ENCODE results near the gene APBB1IP.

The APBB1IP gene

DNA sequence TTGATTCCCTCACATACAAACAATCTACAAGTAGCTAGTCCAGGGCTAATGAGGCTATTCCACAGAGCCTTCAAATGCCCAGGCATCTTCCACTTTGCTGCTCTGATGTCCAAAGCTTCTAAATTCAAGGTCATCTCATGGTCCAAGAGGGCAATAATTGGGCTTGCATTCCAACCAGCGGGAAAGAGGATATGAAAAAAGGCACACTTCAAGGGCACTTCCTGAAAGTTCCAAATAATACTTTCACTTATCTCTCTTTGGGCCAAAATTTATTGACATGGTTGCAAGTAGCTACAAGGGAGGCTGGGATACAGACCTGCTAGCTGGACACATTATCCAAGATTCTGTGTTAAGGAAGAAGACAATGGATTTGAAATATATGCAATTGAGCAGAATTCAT is 25.2 kb upstream of the APBB1IP start:
- Histone ChIP-seq H3K9me2 (replicated peaks; ENCODE audit: control insufficient read depth, low read length) (no peaks in the 10 kb centered on the region), H3K27ac (ENCODE audit: low read depth, low read length) (no peak overlapping the region), H3K27me3 (ENCODE audit: control insufficient read depth, low read length) (no peaks in the 10 kb centered on the region), H3F3A (ENCODE audit: control insufficient read depth, insufficient read depth) (no peaks in the 10 kb centered on the region; the same call in 1 of the 2 replicates), H3K4me1 (ENCODE audit: control insufficient read depth, low read length) (peaks cover 46% of the 10 kb centered on the region), H3K79me2 (ENCODE audit: control insufficient read depth, low read length) (no peaks in the 10 kb centered on the region), H3K4me2 (ENCODE audit: low read length) (no peak overlapping the region), H3K9me3 (ENCODE audit: control insufficient read depth, insufficient read depth, low read length) (no peaks in the 10 kb centered on the region), H3K4me3 (ENCODE audit: low read length) (no peak overlapping the region), H4K20me1 (ENCODE audit: control insufficient read depth, insufficient read depth, low read depth, low read length) (no peaks in the 10 kb centered on the region), H3K36me3 (ENCODE audit: control insufficient read depth, low read length) (no peaks in the 10 kb centered on the region)
- TF ChIP-seq, protein P1, sequence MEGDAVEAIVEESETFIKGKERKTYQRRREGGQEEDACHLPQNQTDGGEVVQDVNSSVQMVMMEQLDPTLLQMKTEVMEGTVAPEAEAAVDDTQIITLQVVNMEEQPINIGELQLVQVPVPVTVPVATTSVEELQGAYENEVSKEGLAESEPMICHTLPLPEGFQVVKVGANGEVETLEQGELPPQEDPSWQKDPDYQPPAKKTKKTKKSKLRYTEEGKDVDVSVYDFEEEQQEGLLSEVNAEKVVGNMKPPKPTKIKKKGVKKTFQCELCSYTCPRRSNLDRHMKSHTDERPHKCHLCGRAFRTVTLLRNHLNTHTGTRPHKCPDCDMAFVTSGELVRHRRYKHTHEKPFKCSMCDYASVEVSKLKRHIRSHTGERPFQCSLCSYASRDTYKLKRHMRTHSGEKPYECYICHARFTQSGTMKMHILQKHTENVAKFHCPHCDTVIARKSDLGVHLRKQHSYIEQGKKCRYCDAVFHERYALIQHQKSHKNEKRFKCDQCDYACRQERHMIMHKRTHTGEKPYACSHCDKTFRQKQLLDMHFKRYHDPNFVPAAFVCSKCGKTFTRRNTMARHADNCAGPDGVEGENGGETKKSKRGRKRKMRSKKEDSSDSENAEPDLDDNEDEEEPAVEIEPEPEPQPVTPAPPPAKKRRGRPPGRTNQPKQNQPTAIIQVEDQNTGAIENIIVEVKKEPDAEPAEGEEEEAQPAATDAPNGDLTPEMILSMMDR (IDR thresholded peaks at IDR 0.05; ENCODE audit: low read depth, low read length, poor library complexity, severe bottlenecking): no peak
- no peak for TF ChIP-seq EZH2phosphoT487 (IDR thresholded peaks at IDR 0.05; ENCODE audit: borderline replicate concordance, low read length)

DNA sequence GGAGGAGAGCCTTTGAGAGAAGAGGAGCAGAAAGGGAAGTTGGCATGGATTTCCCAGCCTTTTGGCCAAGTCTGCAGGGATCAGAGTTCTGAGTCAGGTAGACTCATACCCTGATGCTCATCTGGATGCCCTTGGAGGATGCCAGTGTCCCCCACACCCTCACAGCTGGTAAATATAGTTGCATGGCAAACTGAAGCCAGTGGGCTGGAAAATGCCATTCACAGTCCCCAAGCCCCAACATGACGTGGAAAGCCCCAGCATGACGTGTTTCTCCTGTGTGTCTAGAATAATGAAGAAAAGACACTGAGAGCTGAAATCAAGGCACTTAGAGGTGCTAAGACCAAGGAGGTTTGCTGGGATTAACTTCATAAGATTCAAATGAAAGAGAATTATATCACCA is 24.8 kb upstream of the APBB1IP start:
- Histone ChIP-seq H3F3A (ENCODE audit: control insufficient read depth, insufficient read depth) (no peaks in the 10 kb centered on the region; the same call in 1 of the 2 replicates), H3K4me3 (ENCODE audit: low read length) (no peak overlapping the region), H3K27ac (ENCODE audit: low read depth, low read length) (no peak overlapping the region), H3K9me2 (replicated peaks; ENCODE audit: control insufficient read depth, low read length) (no peaks in the 10 kb centered on the region), H3K36me3 (ENCODE audit: control insufficient read depth, low read length) (no peaks in the 10 kb centered on the region), H3K4me1 (ENCODE audit: control insufficient read depth, low read length) (peaks cover 42% of the 10 kb centered on the region), H4K20me1 (ENCODE audit: control insufficient read depth, insufficient read depth, low read depth, low read length) (no peaks in the 10 kb centered on the region), H3K79me2 (ENCODE audit: control insufficient read depth, low read length) (no peaks in the 10 kb centered on the region), H3K4me2 (ENCODE audit: low read length) (no peak overlapping the region), H3K9me3 (ENCODE audit: control insufficient read depth, insufficient read depth, low read length) (no peaks in the 10 kb centered on the region), H3K27me3 (ENCODE audit: control insufficient read depth, low read length) (no peaks in the 10 kb centered on the region)
- TF ChIP-seq, protein P1 (IDR thresholded peaks at IDR 0.05; ENCODE audit: low read depth, low read length, poor library complexity, severe bottlenecking): no peak
- TF ChIP-seq EZH2phosphoT487 (IDR thresholded peaks at IDR 0.05; ENCODE audit: borderline replicate concordance, low read length): no peak

DNA sequence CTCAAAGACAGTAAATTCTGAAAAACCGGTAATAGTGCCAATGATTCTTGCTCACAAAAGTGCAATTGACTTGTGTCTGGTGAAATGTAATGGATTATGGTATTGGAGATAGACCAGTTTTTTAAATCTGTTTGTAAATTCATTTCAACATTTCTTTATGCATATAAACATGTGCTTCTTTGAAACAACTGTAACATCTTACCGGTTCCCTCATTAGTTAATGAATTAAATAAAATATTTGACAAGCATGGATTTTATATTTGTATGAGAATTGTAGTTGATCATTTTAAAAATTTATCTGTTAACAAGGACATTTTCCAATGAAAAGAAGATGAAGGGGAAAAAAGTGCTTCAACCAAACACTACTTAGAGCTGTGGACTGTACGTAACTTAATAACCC is 21.0 kb upstream of the APBB1IP start:
- Histone ChIP-seq H3K27me3 (ENCODE audit: control insufficient read depth, low read length) (no peaks in the 10 kb centered on the region), H3K27ac (ENCODE audit: low read depth, low read length) (no peak overlapping the region), H3K79me2 (ENCODE audit: control insufficient read depth, low read length) (no peaks in the 10 kb centered on the region)

More for the DNA sequence above, 21.0 kb upstream of the APBB1IP start:
- H4K20me1 ChIP-seq (ENCODE audit: control insufficient read depth, insufficient read depth, low read depth, low read length): no peaks in the 10 kb centered on the region
- H3K4me1 ChIP-seq (ENCODE audit: control insufficient read depth, low read length): peaks cover 16% of the 10 kb centered on the region
- H3K4me2 ChIP-seq (ENCODE audit: low read length): no peak overlapping the region
- H3K9me3 ChIP-seq (ENCODE audit: control insufficient read depth, insufficient read depth, low read length): peaks cover 2% of the 10 kb centered on the region; the same call in 1 of the 2 replicates
- no peaks in the 10 kb centered on the region; the same call in 1 of the 2 replicates for H3F3A ChIP-seq (ENCODE audit: control insufficient read depth, insufficient read depth)
- no peak for TF ChIP-seq EZH2phosphoT487 (IDR thresholded peaks at IDR 0.05; ENCODE audit: borderline replicate concordance, low read length)
- TF ChIP-seq, protein P1 (IDR thresholded peaks at IDR 0.05; ENCODE audit: low read depth, low read length, poor library complexity, severe bottlenecking): no peak
- H3K9me2 ChIP-seq (replicated peaks; ENCODE audit: control insufficient read depth, low read length): no peaks in the 10 kb centered on the region
- no peak overlapping the region for H3K4me3 ChIP-seq (ENCODE audit: low read length)
- no peaks in the 10 kb centered on the region for H3K36me3 ChIP-seq (ENCODE audit: control insufficient read depth, low read length)

All from DOHH2 (cell line).